ENCODE results near the gene EGFL7. TPM values are rescaled to one million over a fixed set of nuclear protein-coding genes. Genes with fewer than 3 reads are reported as not detected.

The EGFL7 gene
- total RNA-seq, 1 donor from 2014 or later: 1.0 TPM

- intact Hi-C loops (cut with micrococcal nuclease): no loop called here
These were observed 3.7 kb upstream of the EGFL7 start for GRCh38 chr9:136658849-136659535.

DNA sequence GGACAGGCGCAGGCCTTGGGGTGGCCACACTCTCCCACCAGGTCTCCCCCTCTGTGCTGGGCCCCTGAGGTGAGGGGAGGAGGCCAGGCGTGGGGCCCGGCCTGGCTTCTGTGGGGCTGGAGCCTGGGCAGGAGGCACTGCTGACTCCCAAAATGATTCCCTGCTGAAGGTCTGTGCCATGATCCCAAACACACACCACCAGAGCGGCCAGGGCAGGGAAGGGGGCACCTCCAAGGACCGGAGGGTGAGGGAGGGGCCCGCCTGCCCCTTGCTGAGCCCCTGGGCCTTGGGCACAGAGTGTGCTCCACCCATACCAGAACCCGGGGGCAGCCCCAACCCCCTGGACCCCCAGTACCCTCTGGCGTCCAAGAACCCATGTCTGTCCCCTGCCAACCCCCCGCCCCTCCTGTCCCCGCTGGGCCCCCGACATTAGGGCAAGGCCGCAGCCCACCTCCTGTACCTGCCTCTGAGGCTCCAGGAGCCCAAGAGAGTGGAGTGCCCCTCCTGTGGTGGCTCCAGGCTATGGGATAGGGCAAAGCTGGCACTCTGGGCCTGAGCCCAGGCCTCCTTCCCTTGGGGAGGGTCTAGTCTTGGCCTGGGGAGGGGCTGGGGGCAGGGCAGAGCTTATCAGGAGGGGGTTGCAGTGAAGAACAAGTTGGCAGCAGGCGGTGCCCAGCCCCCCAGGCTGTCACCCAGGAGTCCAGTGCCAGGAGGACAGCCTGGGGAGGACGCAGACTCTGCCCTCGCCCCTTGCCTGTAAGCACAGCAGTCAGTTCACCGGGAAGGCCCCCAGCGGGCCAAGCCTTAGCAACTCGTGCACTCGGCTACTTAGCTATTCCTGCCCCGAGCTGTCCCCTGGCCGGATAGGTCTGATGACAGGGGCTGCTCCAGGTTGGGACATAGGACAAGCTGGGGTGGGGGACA is 2.6 kb upstream of the EGFL7 start:
- intact Hi-C loops (cut with micrococcal nuclease): no loop called here

GRCh38 chr9:136660971-136661550 is 1.7 kb upstream of the EGFL7 start:
- intact Hi-C loops (cut with micrococcal nuclease): no loop called here

- intact Hi-C loops (cut with micrococcal nuclease): no loop called here
These were observed 933 bp upstream of the EGFL7 start for GRCh38 chr9:136661641-136662325.

DNA sequence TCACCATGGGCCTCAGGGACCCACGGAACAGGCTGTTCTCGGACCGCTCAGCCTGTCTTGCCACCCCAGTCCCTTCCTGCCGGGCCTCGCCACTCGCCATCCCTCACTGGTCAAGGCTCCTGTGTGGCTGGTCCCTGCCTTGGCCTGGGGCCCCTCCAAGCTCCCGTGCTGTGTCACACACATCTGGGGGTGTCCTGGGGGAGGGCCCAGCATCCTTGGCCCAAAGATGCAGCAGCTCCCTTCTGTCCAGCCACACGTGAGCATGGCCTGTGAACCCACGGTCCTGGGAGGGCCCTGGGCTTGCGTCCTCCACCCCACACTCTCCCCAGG is 425 bp upstream of the EGFL7 start:
- intact Hi-C loops (cut with micrococcal nuclease): no loop called here

DNA sequence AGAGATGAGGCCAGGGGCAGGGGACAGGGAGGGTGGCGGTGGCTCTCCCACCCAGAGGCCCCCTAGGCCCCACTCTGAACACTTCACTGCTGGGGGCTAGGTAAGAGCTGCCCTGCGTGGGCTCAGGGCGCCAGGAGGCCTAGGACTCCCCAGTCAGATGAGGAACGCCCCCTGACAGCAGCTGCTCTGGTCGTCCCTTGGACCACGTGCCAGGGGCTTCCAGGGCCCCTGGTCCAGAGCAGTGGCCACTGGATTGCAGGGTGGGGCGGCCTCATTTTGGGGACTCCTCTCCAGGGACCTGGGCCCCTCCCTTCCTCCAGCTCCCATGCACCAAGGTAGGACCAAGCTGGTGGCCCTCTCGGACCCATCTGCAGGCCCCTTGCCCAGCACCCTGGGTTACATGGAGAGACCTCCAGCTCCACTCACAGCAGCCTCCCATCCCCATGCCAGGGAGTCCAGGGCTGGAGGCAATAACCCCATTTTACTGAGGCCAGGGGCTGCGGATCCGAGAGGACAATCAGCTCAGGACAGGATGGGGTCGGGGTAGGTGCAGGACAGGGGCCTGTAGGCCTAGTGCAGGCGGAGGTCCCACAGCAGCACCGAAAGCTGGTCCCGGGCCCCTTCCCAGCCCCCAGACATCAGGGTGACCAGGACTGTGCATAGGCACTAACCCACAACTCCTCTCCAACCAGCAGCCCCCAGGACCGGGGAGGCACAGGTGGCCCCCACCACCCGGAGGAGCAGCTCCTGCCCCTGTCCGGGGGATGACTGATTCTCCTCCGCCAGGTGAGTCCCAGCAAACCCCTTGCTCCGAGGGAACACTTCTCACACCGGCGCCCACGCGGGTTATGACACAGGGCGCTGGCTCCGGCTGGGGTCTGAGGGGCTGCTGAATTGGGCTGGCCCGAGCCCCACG is 1.5 kb downstream of the EGFL7 start:
- intact Hi-C loops (cut with micrococcal nuclease): no loop called here

DNA sequence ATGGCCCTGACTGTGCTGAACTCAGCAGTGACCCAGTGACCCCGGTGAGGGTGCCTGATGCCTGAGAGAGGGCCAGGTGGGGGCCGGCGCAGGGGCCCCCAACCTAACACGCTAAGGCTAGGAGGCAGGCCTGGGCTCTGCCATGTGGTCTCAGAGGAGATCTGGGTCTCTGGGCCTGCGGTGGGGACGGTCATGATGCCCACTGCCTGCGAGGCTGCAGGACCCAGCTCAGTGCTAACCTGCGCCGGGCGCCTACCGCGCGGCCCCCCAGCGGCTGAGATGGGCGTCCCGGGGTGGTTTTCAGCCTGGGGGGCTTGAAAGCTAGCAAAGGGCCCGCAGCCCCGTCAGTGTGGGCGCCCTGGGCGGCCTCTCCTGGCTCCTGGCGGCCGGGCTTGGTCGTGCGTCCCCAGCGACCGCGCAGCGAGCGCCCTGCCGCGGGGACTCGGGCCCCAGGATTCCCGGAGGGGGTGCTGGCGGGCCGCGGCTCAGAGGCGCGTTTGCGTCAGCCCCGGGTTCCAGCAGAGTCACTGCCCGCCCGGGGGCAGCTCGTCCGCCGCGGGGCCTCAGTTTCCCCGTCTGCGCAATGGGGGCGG is 2.5 kb downstream of the EGFL7 start:
- intact Hi-C loops (cut with micrococcal nuclease): no loop called here

- intact Hi-C loops (cut with micrococcal nuclease): no loop called here
These were observed 3.1 kb downstream of the EGFL7 start for GRCh38 chr9:136665704-136666371.

GRCh38 chr9:136666372-136667213 is 3.9 kb downstream of the EGFL7 start:
- intact Hi-C loops (cut with micrococcal nuclease): no loop called here

DNA sequence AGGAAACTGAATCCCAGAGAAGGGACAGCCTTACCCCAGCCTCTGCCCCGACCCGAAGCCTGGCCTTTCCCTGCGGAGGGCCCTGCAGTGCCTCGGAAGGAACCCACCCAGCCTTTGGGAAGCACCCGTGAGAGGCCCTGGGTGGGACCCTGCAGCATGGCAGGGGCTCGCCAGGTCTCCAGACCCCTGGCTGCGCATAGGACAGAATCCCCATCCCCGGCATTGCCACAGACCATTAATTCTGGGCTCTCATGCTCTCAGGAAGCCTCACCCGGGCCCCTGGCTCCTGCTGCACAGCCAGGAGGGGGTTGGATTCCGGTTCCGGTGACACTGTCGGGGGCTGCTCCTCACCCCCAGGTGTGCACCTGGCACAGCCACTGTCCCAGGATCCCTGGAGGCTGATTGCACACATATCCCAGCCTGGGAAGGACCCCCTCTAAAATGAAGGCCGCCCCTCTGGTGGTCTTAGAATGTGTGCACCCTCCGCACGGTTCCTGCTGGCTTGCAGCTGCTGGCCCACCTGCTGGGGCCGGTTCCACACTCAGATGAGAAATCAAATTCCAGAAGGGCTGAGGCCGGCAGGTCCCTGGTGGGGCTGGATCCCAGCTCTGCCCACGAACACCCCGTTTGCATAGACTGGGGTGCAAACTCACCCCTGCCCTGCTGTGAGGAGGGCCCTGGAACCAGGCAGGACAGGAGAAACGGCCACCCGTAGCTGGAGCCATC is 4.7 kb downstream of the EGFL7 start:
- intact Hi-C loops (cut with micrococcal nuclease): no loop called here

- intact Hi-C loops (cut with micrococcal nuclease): no loop called here
These were observed 5.4 kb downstream of the EGFL7 start for GRCh38 chr9:136667940-136668760.

GRCh38 chr9:136668983-136669790 is 6.5 kb downstream of the EGFL7 start:
- intact Hi-C loops (cut with micrococcal nuclease): no loop called here

DNA sequence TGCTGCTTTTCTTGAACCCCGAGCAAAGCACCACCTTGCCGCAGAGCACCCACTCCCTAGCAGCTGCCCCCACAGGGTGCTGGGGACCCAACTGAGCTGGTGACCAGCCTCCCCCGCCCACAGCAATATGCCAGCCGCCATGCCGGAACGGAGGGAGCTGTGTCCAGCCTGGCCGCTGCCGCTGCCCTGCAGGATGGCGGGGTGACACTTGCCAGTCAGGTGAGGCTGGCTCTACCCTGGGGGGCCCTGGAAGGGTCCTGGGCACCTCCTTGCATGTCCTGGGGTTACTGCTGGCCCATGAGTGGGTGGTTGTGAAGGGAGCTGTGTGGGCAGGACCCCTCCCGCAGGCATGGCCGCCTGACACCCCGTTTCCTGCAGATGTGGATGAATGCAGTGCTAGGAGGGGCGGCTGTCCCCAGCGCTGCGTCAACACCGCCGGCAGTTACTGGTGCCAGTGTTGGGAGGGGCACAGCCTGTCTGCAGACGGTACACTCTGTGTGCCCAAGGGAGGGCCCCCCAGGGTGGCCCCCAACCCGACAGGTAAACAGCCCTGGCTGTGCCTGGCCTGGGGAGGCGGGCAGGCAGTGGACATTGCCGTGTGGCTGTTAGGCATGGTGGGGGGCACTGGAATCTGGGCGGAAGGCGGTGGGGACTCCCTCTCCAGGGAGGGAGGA is 7.2 kb downstream of the EGFL7 start:
- intact Hi-C loops (cut with micrococcal nuclease): no loop called here

DNA sequence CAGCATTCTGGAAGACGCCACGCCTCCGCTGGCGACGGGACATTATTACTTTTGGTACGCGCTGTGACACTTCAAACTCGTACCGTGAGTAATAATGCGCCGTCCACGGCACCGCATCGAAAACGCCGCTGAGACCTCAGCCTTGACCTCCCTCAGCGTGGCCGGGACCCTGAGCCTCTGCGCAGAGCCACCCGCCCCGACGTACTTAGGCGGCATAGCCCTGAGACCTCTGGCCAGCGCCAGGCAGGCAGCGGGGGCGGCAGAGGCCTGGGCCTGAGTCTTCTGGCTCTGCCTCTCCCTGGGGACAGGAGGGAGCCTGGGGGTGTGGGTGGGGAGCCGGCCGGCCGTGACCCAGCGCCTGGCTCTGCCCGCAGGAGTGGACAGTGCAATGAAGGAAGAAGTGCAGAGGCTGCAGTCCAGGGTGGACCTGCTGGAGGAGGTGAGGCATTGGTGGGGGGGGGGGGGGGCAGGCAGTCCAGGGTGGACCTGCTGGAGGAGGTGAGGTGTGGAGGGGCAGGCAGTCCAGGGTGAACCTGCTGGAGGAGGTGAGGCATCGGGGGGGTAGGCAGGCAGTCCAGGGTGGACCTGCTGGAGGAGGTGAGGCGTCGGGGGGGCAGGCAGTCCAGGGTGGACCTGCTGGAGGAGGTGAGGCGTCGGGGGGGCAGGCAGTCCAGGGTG is 8.0 kb downstream of the EGFL7 start:
- intact Hi-C loops (cut with micrococcal nuclease): no loop called here

GRCh38 chr9:136671254-136671614 is 8.5 kb downstream of the EGFL7 start:
- intact Hi-C loops (cut with micrococcal nuclease): no loop called here
